Stimulated activated memory B cell treated with anti-CD40 and anti-IgM and Interleukin-4, amounts not matched to agents 10 μg/mL and 1 μg/mL and 100 μg/mL, for 72 hours (primary cell): Measurements from ENCODE around the gene GRK1.
"Not testable (repeated sequence)": the region's sequence is repeated elsewhere in the genome, so short reads cannot be mapped to it uniquely, and the experiment has no call there.

Source experiments
- ATAC-seq: fragments of 150-1000 bp; cut with Tn5 transposase; 2 replicates; pipeline ENCODE4 v1.10.0; 2021
- H3K27ac Mint-ChIP-seq: one replicate; pipeline ENCODE4 v1.8.0; 2022; ENCODE audit warnings: mild to moderate bottlenecking, mixed read lengths
- H3K27me3 Mint-ChIP-seq: one replicate; pipeline ENCODE4 v1.8.0; 2022; ENCODE audit warnings: mixed read lengths
- H3K36me3 Mint-ChIP-seq: one replicate; pipeline ENCODE4 v1.8.0; 2022; ENCODE audit warnings: mixed read lengths
- H3K4me1 Mint-ChIP-seq: one replicate; pipeline ENCODE4 v1.8.0; 2022; ENCODE audit warnings: mixed read lengths
- H3K4me3 Mint-ChIP-seq: one replicate; pipeline ENCODE4 v1.8.0; 2022; ENCODE audit warnings: mild to moderate bottlenecking, moderate library complexity, mixed read lengths
- H3K9me3 Mint-ChIP-seq: one replicate; pipeline ENCODE4 v1.8.0; 2022; ENCODE audit warnings: mixed read lengths

GRK1 gene

GRCh38 chr13:113745500-113746142 is 78.6 kb downstream of the GRK1 start:
- not testable (repeated sequence) for H3K4me3 Mint-ChIP-seq, H3K9me3 Mint-ChIP-seq, H3K27ac Mint-ChIP-seq, ATAC-seq, H3K36me3 Mint-ChIP-seq
- Mint-ChIP-seq H3K27me3 (peaks cover 52% of the 10 kb centered on the region), H3K4me1 (peaks cover 12% of the 10 kb centered on the region)

GRCh38 chr13:113746143-113746525 is 79.1 kb downstream of the GRK1 start:
- no peak overlapping the region for H3K4me3 Mint-ChIP-seq
- H3K27ac Mint-ChIP-seq: no peak overlapping the region
- H3K36me3 Mint-ChIP-seq: no peaks in the 10 kb centered on the region
- ATAC-seq: no peak
- peaks cover 7% of the 10 kb centered on the region for H3K9me3 Mint-ChIP-seq
- H3K27me3 Mint-ChIP-seq: peaks cover 46% of the 10 kb centered on the region
- peaks cover 12% of the 10 kb centered on the region for H3K4me1 Mint-ChIP-seq

GRCh38 chr13:113746671-113747070 is 79.7 kb downstream of the GRK1 start:
- Mint-ChIP-seq H3K36me3 (no peaks in the 10 kb centered on the region), H3K9me3 (peaks cover 10% of the 10 kb centered on the region), H3K27ac (no peak overlapping the region), H3K4me1 (peaks cover 6% of the 10 kb centered on the region), H3K27me3 (peaks cover 41% of the 10 kb centered on the region), H3K4me3 (no peak overlapping the region)
- no peak for ATAC-seq

GRCh38 chr13:113747291-113747833 is 80.3 kb downstream of the GRK1 start:
- ATAC-seq: peak; percentile 40
- Mint-ChIP-seq H3K36me3 (no peaks in the 10 kb centered on the region), H3K4me1 (peaks cover 6% of the 10 kb centered on the region), H3K27ac (no peak overlapping the region), H3K27me3 (peaks cover 35% of the 10 kb centered on the region), H3K9me3 (peaks cover 10% of the 10 kb centered on the region), H3K4me3 (no peak overlapping the region)

- ATAC-seq: peak; percentile 31
- Mint-ChIP-seq H3K36me3 (no peaks in the 10 kb centered on the region), H3K27me3 (peaks cover 26% of the 10 kb centered on the region), H3K4me1 (peaks cover 6% of the 10 kb centered on the region), H3K9me3 (peaks cover 10% of the 10 kb centered on the region), H3K4me3 (no peak overlapping the region), H3K27ac (no peak overlapping the region)
These were observed 81.3 kb downstream of the GRK1 start for GRCh38 chr13:113748101-113748861.

- Mint-ChIP-seq H3K4me3 (no peak overlapping the region), H3K36me3 (no peaks in the 10 kb centered on the region), H3K27me3 (peaks cover 22% of the 10 kb centered on the region), H3K9me3 (peaks cover 10% of the 10 kb centered on the region), H3K4me1 (peaks cover 6% of the 10 kb centered on the region), H3K27ac (no peak overlapping the region)
- ATAC-seq: peak; percentile 28
These were observed 81.9 kb downstream of the GRK1 start for GRCh38 chr13:113748862-113749451.

GRCh38 chr13:113749507-113749906 is 82.5 kb downstream of the GRK1 start:
- no peak overlapping the region for H3K4me3 Mint-ChIP-seq
- peaks cover 17% of the 10 kb centered on the region for H3K27me3 Mint-ChIP-seq
- peaks cover 5% of the 10 kb centered on the region for H3K4me1 Mint-ChIP-seq
- H3K36me3 Mint-ChIP-seq: no peaks in the 10 kb centered on the region
- H3K9me3 Mint-ChIP-seq: peaks cover 10% of the 10 kb centered on the region
- ATAC-seq: no peak
- no peak overlapping the region for H3K27ac Mint-ChIP-seq

GRCh38 chr13:113749967-113750366 is 82.9 kb downstream of the GRK1 start:
- no peak overlapping the region for H3K4me3 Mint-ChIP-seq
- peaks cover 10% of the 10 kb centered on the region for H3K9me3 Mint-ChIP-seq
- ATAC-seq: no peak
- no peak overlapping the region for H3K27ac Mint-ChIP-seq
- H3K36me3 Mint-ChIP-seq: no peaks in the 10 kb centered on the region
- H3K27me3 Mint-ChIP-seq: peaks cover 12% of the 10 kb centered on the region
- H3K4me1 Mint-ChIP-seq: peaks cover under 1% of the 10 kb centered on the region

- Mint-ChIP-seq H3K36me3 (no peaks in the 10 kb centered on the region), H3K27ac (no peak overlapping the region), H3K27me3 (peaks cover 5% of the 10 kb centered on the region), H3K4me3 (no peak overlapping the region), H3K9me3 (peaks cover 10% of the 10 kb centered on the region), H3K4me1 (no peaks in the 10 kb centered on the region)
- no peak for ATAC-seq
These were observed 83.8 kb downstream of the GRK1 start for GRCh38 chr13:113750554-113751399.

- Mint-ChIP-seq H3K4me1 (no peaks in the 10 kb centered on the region), H3K4me3 (no peak overlapping the region), H3K27ac (no peak overlapping the region), H3K36me3 (no peaks in the 10 kb centered on the region), H3K27me3 (no peaks in the 10 kb centered on the region), H3K9me3 (peaks cover 10% of the 10 kb centered on the region)
- no peak for ATAC-seq
These were observed 84.5 kb downstream of the GRK1 start for GRCh38 chr13:113751491-113751890.

- H3K9me3 Mint-ChIP-seq: peaks cover 11% of the 10 kb centered on the region
- not testable (repeated sequence) for H3K27me3 Mint-ChIP-seq, ATAC-seq, H3K36me3 Mint-ChIP-seq, H3K27ac Mint-ChIP-seq, H3K4me3 Mint-ChIP-seq, H3K4me1 Mint-ChIP-seq
These were observed 85.4 kb downstream of the GRK1 start for GRCh38 chr13:113752211-113752986.

GRCh38 chr13:113753171-113753570 is 86.2 kb downstream of the GRK1 start:
- Mint-ChIP-seq H3K36me3 (no peaks in the 10 kb centered on the region), H3K4me1 (peaks cover under 1% of the 10 kb centered on the region), H3K27ac (no peak overlapping the region), H3K4me3 (no peak overlapping the region), H3K27me3 (no peaks in the 10 kb centered on the region), H3K9me3 (peaks cover 11% of the 10 kb centered on the region)
- ATAC-seq: no peak

GRCh38 chr13:113754242-113754641 is 87.2 kb downstream of the GRK1 start:
- H3K4me3 Mint-ChIP-seq: no peak overlapping the region
- H3K4me1 Mint-ChIP-seq: peaks cover 8% of the 10 kb centered on the region
- H3K36me3 Mint-ChIP-seq: no peaks in the 10 kb centered on the region
- no peak for ATAC-seq
- peaks cover 11% of the 10 kb centered on the region for H3K9me3 Mint-ChIP-seq
- no peak overlapping the region for H3K27ac Mint-ChIP-seq
- H3K27me3 Mint-ChIP-seq: peaks cover 2% of the 10 kb centered on the region

GRCh38 chr13:113754691-113755090 is 87.7 kb downstream of the GRK1 start:
- Mint-ChIP-seq H3K4me3 (no peak overlapping the region), H3K4me1 (peaks cover 12% of the 10 kb centered on the region), H3K27ac (no peak overlapping the region), H3K36me3 (no peaks in the 10 kb centered on the region), H3K27me3 (peaks cover 6% of the 10 kb centered on the region), H3K9me3 (peaks cover 11% of the 10 kb centered on the region)
- no peak for ATAC-seq
